ENCODE results near the gene CCDC171. TPM values are rescaled to one million over a fixed set of nuclear protein-coding genes. Genes with fewer than 3 reads are reported as not detected.
A peak's percentile ranks its signal among the peaks of the same experiment; 100 is the strongest.

CCDC171 gene
- total RNA-seq, 2 donors from 2014 or later, result 1.4 to 1.8 TPM

DNA sequence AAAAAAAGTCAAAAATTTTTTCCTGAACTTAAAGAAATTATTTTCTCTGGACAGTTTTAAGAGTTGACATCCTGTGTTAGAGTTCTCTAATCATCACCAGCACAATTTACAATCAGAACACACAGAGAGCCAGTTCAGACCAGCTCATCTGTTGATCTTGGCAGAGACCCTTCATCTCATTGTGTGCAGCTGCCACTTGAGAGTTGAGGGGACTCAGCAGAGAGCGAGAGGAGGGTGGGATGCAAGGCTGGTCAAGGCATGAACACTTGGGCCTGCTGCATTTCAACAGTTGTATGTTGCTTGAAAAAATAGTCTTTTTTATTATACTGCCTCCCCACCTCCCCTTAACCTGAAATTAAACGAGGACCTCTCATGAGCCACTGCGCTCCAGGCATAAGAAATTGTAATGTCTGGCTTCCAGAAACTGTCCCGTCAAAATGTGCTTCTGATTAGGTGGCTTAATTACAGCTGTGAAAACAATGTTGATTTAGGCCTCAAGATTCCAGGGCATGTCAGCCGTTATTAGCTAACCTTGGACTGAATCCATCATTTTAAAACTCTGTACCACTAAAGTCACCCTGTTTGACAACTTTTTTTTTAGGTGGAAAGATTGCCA is 383.6 kb downstream of the CCDC171 start:
- intact Hi-C loops (cut with DNase I), result no loop called here
- DNase-seq (peak; percentile 25), ATAC-seq (peak in 1 of 2 donors; percentile 94)

GRCh38 chr9:15942831-15943424 is 390.1 kb downstream of the CCDC171 start:
- no peak for DNase-seq
- intact Hi-C loops (cut with DNase I), result no loop called here
- ATAC-seq, result no peak

DNA sequence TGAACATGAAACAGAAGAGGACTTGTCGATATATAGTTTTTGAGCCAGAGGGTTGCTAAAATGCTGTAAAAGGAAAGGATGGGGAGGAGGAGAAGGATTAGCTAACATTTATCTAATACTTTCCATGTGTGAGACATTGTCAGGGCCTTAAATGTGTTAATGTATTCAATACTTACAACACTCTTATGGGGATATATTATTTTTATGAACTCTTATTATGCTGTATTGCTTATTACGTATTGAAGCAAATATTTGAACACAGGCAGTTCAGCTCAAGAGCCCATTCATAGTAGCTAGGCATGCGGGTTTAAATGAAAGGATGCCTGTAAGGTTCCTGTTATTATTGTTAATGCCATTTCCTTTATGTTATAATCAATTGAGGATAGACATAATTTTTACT is 391.5 kb downstream of the CCDC171 start:
- DNase-seq, result no peak

GRCh38 chr9:15959663-15960062 is 406.8 kb downstream of the CCDC171 start:
- no peak for ATAC-seq
- DNase-seq, result no peak
- intact Hi-C loops (cut with DNase I), result no loop called here

More for the DNA sequence above, 391.5 kb downstream of the CCDC171 start:
- no peak for ATAC-seq
- intact Hi-C loops (cut with DNase I), result no loop called here

DNA sequence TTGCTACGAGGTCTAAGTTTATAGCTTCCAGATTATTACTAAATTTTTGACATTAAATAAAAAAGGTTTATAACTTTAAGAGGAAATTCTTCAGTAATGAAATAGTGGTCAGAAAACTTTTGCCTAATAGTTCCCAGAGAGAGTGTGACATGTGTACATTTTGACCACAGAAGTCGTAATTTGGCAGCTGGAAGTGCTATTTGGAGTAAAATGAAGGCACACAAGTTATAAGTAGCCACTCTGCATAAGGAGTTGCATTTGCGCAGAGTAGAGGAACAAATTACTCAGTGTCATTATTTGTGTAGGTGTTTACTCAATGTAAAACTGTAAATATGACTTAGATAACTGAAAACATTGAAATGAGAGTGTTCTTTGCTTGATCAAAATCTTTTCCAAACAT is 408.4 kb downstream of the CCDC171 start:
- DNase-seq (no peak), ATAC-seq (no peak)
- intact Hi-C loops (cut with DNase I), result no loop called here

- intact Hi-C loops (cut with DNase I), result no loop called here
- ATAC-seq, result no peak
- DNase-seq, result no peak
Measured at GRCh38 chr9:15965246-15965745, 412.5 kb downstream of the CCDC171 start.

- intact Hi-C loops (cut with DNase I), result no loop called here
- DNase-seq (no peak), ATAC-seq (no peak)
Measured at GRCh38 chr9:15966471-15966870, 413.6 kb downstream of the CCDC171 start.

DNA sequence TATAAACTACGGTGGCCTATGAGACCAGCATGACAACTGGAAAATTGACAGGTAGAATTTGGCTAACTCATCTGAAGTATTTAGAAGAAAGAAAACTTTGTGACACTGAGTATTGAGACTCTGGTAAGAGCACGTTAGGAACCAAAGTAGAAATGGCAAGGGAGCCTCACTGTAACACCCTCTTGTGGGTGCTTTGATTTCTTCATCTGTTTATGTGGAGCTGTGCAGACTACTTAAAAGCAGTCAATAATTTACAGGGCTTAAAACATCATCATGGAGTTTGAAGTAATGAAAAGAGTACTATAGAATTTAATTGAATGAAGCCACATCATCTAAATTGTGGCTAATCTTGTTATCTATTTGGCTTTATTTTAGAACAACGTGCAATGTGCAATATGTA is 414.2 kb downstream of the CCDC171 start:
- ATAC-seq, result no peak

GRCh38 chr9:15972760-15973159 is 419.9 kb downstream of the CCDC171 start:
- ATAC-seq (no peak), DNase-seq (no peak)
- intact Hi-C loops (cut with DNase I), result no loop called here

More for the DNA sequence above, 414.2 kb downstream of the CCDC171 start:
- intact Hi-C loops (cut with DNase I), result no loop called here
- DNase-seq, result no peak

DNA sequence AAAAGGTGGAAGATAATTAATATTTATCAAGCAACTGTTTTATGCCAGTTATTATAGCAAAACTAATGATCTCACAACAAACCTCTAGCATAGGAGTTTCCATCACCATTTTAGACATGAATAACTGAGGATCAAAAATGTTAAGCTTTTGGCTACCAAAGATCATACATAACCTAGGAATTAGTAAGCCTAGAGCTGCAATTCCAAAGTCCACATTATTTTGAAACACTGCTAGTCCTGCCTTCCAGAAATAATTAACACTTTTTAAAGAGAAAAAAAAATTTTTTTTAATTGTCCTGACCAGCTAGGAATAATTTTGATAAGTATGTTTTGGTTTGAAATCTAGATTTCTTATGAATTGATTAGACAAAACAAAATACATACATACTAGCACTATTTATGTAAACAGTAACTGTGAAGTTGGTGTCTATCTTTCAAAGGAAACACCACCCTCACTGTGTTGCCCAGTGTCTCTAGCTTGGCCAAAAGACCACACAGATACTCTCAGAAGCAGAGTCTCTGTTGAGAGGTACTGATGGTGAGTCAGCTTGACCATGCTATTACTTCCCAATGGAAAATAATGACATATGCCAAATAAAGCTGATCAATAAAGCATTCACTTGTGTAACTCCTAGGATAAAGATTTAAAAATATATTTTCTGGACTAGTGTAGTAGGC is 422.4 kb downstream of the CCDC171 start:
- ATAC-seq (no peak), DNase-seq (no peak)
- intact Hi-C loops (cut with DNase I), result no loop called here

DNA sequence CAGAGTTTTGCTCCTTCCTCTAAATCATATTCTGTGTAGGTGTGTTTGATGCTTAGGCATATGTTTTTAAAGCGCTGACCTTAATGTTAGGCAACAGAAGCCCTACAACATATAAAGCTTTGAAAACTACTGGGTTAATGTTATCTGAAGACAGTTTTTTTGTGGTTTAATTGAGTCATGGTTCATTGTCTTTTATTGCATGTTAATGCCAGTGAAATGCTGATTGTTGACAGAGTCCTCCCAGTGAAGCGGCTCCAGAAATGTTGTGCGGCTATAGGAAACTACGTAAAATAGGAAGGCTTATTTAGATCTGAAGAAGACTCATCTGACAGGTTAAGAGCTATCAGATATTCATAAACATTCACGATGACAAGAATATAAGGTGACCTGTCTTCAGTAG is 424.6 kb downstream of the CCDC171 start:
- DNase-seq (no peak), ATAC-seq (no peak)
- intact Hi-C loops (cut with DNase I), result no loop called here

DNA sequence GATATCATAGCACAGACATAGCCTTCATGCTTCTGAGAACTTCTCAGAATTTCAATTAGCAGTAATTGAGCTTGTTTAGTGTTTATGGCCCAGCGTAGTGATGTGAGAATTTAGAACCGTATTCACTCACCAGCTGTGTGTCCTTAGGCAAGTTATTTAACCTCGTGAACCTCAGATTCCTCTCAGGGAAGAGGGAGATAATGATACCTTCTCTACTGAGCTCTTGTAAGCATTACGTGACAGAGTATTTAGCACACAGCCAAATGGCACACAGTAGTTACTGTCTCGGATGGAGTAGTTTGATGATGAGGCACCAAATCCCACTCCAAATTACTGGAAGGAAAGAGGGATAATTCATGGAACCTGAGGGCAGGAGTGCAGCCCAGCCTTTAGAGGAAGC is 429.3 kb downstream of the CCDC171 start:
- DNase-seq (no peak), ATAC-seq (no peak)
- intact Hi-C loops (cut with DNase I), result no loop called here

- ATAC-seq (peak in 1 of 2 donors; percentile 90), DNase-seq (peak; percentile 18)
- intact Hi-C loops (cut with DNase I), result no loop called here
Measured at GRCh38 chr9:15999422-16000339, 446.8 kb downstream of the CCDC171 start.

DNA sequence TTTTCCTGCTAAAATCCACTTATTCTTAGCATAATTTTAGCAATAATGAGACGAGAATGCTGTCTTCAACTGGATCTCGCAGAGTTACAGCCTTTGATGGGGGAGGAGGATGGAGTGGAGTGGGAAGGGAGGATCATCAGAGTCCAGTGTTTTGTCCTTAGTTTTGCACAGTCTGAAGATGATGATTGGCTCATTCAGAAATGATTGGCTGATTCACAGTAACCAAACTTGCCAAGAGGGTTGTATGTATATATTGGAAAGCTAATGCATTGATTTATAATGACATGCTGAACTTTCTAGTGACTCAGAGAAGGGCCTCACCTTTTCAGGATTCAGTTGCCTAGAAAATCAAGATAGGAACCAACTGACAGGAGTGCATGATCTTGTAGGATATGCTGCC is 448.0 kb downstream of the CCDC171 start:
- DNase-seq (no peak), ATAC-seq (no peak)
- intact Hi-C loops (cut with DNase I), result no loop called here

- intact Hi-C loops (cut with DNase I), result no loop called here
- ATAC-seq (no peak), DNase-seq (no peak)
Measured at GRCh38 chr9:16001856-16002255, 449.0 kb downstream of the CCDC171 start.

- ATAC-seq, result no peak
Measured at GRCh38 chr9:16002816-16003215, 450.0 kb downstream of the CCDC171 start.

DNA sequence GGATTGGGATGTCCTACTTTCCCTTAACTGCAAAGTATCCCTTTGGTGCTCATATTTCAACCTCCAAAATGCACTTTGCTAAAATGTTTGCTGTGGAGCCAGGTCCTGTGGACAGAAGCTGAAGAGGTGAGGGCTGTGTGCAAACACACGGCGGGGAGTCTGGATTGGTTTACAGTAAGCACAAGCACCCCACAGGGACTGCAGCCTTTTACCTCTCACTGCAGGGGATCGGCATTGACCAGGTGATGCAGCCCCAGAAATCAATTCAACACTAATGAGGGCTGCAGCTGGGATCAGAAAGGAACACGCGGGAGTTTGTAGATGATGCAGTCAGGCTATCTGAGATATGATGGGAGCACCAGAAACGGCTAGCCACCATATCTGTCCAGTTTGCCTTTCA is 450.9 kb downstream of the CCDC171 start:
- ATAC-seq (no peak), DNase-seq (no peak)
- intact Hi-C loops (cut with DNase I), result no loop called here

More at GRCh38 chr9:16002816-16003215, 450.0 kb downstream of the CCDC171 start:
- intact Hi-C loops (cut with DNase I), result no loop called here
- no peak for DNase-seq

GRCh38 chr9:16004613-16005012 is 451.8 kb downstream of the CCDC171 start:
- intact Hi-C loops (cut with DNase I), result no loop called here
- no peak for ATAC-seq
- no peak for DNase-seq

GRCh38 chr9:16010221-16010620 is 457.4 kb downstream of the CCDC171 start:
- ATAC-seq (no peak), DNase-seq (no peak)
- intact Hi-C loops (cut with DNase I), result no loop called here

GRCh38 chr9:16012621-16013020 is 459.8 kb downstream of the CCDC171 start:
- DNase-seq, result no peak
- intact Hi-C loops (cut with DNase I), result no loop called here
- ATAC-seq, result no peak

All from left cardiac atrium (tissue), 4 donors.